SU-DHL-6 (cell line): Measurements from ENCODE around the gene FCF1.

ENCODE experiments used
- H2AFZ ChIP-seq: fragments of 200-600 bp; sonication (generic); 2 replicates; pipeline ENCODE4 v1.6.1; 2014; ENCODE audit warnings: low read depth, mild to moderate bottlenecking, moderate library complexity, mixed read lengths, antibody characterized with exemption, low read length; ENCODE audit not compliant: severe bottlenecking
- H3F3A ChIP-seq: fragments of 200-600 bp; shearing (Covaris generic); 2 replicates; pipeline ENCODE4 v1.6.0; 2016; ENCODE audit warnings: antibody characterized with exemption, mild to moderate bottlenecking; ENCODE audit not compliant: insufficient read depth
- H3K27ac ChIP-seq: fragments of 200-600 bp; sonication (generic); 2 replicates; pipeline ENCODE4 v1.5.1; 2016; ENCODE audit warnings: low read depth, mild to moderate bottlenecking, low read length, moderate library complexity, mixed read lengths
- H3K27me3 ChIP-seq: fragments of 200-600 bp; sonication (generic), shearing (Covaris generic); 2 replicates; pipeline ENCODE4 v1.6.0; 2014; ENCODE audit warnings: mild to moderate bottlenecking, low read length
- H3K36me3 ChIP-seq: fragments of 200-600 bp; sonication (generic); 2 replicates; pipeline ENCODE4 v1.6.1; 2014; ENCODE audit warnings: mild to moderate bottlenecking, low read length, mixed read lengths
- H3K4me2 ChIP-seq: fragments of 300-600, 200-600 bp; shearing (Covaris generic), sonication (generic); 2 replicates; pipeline ENCODE4 v1.6.0; 2014; ENCODE audit warnings: low read length, low read depth, mild to moderate bottlenecking; ENCODE audit not compliant: poor library complexity, severe bottlenecking
- H3K4me3 ChIP-seq: fragments of 200-600 bp; sonication (generic); 2 replicates; pipeline ENCODE4 v1.5.1; 2014; ENCODE audit warnings: antibody characterized with exemption, low read length, mild to moderate bottlenecking, mixed read lengths; ENCODE audit not compliant: insufficient read depth, poor library complexity, severe bottlenecking
- H3K79me2 ChIP-seq: fragments of 200-600 bp; sonication (generic); 2 replicates; pipeline ENCODE4 v1.6.1; 2014; ENCODE audit warnings: mild to moderate bottlenecking, low read length, moderate library complexity; ENCODE audit not compliant: insufficient read depth
- H3K9ac ChIP-seq: fragments of 200-600 bp; sonication (generic); 2 replicates; pipeline ENCODE4 v1.7.0; 2014; ENCODE audit warnings: mild to moderate bottlenecking, low read length
- H3K9me2 ChIP-seq: fragments of 200-600 bp; sonication (generic); replicated peaks from 2 replicates; pipeline ENCODE4 v1.6.1; 2014; ENCODE audit warnings: low read length; ENCODE audit not compliant: insufficient read depth
- H3K9me3 ChIP-seq: fragments of 200-600 bp; sonication (generic); 2 replicates; pipeline ENCODE4 v1.6.1; 2014; ENCODE audit warnings: low read length, mixed read lengths; ENCODE audit not compliant: insufficient read depth
- H4K20me1 ChIP-seq: fragments of 200-600 bp; sonication (generic); 2 replicates; pipeline ENCODE4 v1.6.1; 2014; ENCODE audit warnings: low read depth, mild to moderate bottlenecking, antibody characterized with exemption, low read length, moderate library complexity, mixed read lengths
- EZH2phosphoT487 ChIP-seq: fragments of 200-600 bp; sonication (generic), shearing (Covaris generic); conservative IDR thresholded peaks from 2 replicates; pipeline ENCODE4 v1.6.1; 2018; ENCODE audit warnings: mild to moderate bottlenecking, antibody characterized with exemption, low read length, moderate library complexity, mixed read lengths
- TF ChIP-seq, protein P1 (sequence below): fragments of 200-600 bp; sonication (generic); IDR thresholded peaks from one replicate; pipeline ENCODE4 v1.5.1; 2017; ENCODE audit warnings: antibody characterized with exemption, mild to moderate bottlenecking, low read length, moderate library complexity; ENCODE audit not compliant: insufficient read depth, poor library complexity, severe bottlenecking

FCF1 gene

DNA sequence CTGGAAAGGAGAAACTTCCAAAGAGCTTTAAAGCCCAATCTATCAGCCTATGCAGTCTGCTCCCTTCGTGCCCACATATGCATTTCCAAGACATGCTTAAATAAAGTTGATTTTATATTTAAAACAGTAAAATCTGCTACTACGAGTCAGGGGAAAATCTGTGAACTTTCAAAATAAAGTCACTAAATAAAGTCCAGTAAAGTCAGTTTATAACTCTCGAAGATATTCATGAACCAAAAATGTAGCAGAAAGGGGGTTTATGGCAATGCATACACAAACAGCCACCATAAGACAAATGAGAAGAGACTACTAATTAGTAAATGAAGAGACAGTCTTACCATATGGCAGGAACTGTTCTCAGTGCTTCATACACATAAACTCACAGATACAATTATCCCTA lies 19.8 kb upstream of the FCF1 start:
- Histone ChIP-seq H3K9ac (no peak overlapping the region), H3K4me2 (no peak overlapping the region), H3K36me3 (no peaks in the 10 kb centered on the region), H4K20me1 (no peaks in the 10 kb centered on the region), H2AFZ (no peak overlapping the region), H3K9me2 (no peaks in the 10 kb centered on the region), H3K4me3 (no peak overlapping the region), H3K79me2 (peaks cover 18% of the 10 kb centered on the region), H3F3A (no peaks in the 10 kb centered on the region), H3K27ac (no peak overlapping the region), H3K9me3 (no peaks in the 10 kb centered on the region), H3K27me3 (no peaks in the 10 kb centered on the region)
- no peak for TF ChIP-seq EZH2phosphoT487
- TF ChIP-seq, protein P1, sequence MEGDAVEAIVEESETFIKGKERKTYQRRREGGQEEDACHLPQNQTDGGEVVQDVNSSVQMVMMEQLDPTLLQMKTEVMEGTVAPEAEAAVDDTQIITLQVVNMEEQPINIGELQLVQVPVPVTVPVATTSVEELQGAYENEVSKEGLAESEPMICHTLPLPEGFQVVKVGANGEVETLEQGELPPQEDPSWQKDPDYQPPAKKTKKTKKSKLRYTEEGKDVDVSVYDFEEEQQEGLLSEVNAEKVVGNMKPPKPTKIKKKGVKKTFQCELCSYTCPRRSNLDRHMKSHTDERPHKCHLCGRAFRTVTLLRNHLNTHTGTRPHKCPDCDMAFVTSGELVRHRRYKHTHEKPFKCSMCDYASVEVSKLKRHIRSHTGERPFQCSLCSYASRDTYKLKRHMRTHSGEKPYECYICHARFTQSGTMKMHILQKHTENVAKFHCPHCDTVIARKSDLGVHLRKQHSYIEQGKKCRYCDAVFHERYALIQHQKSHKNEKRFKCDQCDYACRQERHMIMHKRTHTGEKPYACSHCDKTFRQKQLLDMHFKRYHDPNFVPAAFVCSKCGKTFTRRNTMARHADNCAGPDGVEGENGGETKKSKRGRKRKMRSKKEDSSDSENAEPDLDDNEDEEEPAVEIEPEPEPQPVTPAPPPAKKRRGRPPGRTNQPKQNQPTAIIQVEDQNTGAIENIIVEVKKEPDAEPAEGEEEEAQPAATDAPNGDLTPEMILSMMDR, result no peak

DNA sequence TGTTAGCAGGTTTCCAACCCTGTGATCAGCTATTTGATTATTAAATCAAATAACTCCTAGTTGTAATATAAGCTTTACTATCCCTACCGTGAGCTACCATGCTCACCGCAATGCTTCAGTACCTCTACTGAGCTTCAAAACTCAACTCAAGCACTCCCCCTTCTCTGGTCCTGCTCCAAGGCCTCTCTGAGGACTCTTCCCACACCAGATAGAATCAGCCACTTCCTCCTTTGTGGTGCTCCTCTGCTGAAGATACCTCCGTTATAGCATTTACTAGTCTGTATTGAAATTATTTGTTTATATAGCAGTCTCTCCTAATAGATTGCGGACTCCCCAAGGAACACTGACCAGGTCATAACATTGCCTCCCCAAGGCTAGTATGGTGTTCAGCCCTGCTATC lies 17.5 kb upstream of the FCF1 start:
- H3K9ac ChIP-seq, result no peak overlapping the region
- no peak overlapping the region for H3K27ac ChIP-seq
- no peaks in the 10 kb centered on the region for H3K27me3 ChIP-seq
- H2AFZ ChIP-seq, result no peak overlapping the region
- no peaks in the 10 kb centered on the region for H3K36me3 ChIP-seq
- H3K79me2 ChIP-seq, result peaks cover 36% of the 10 kb centered on the region
- no peak overlapping the region for H3K4me3 ChIP-seq
- no peaks in the 10 kb centered on the region for H3K9me2 ChIP-seq
- TF ChIP-seq EZH2phosphoT487, result no peak
- TF ChIP-seq, protein P1, result no peak
- no peaks in the 10 kb centered on the region for H3K9me3 ChIP-seq
- no peaks in the 10 kb centered on the region for H4K20me1 ChIP-seq
- H3F3A ChIP-seq, result no peaks in the 10 kb centered on the region
- no peak overlapping the region for H3K4me2 ChIP-seq

DNA sequence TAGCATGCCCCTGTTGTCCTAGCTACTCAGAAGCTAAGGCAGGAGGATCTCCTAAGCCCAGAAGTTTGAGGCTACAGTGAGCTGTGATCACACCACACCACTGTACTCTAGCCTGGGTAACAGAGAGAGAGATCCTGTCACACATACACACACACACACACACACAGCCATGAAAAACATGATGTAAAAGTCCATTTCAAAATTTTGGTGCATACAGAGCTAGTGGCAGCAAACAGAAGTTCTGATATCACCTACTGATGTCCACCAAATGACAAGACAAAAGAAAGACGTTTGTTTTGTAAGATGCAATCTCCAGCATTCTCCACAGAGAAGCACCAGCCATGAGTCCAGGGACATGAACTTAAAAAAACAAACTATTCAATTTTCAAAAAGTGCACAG lies 15.9 kb upstream of the FCF1 start:
- Histone ChIP-seq H3K9ac (no peak overlapping the region), H3K36me3 (no peaks in the 10 kb centered on the region), H3F3A (no peaks in the 10 kb centered on the region), H3K27me3 (no peaks in the 10 kb centered on the region), H3K9me3 (no peaks in the 10 kb centered on the region), H3K79me2 (peaks cover 50% of the 10 kb centered on the region), H3K4me3 (no peak overlapping the region), H3K9me2 (no peaks in the 10 kb centered on the region), H4K20me1 (no peaks in the 10 kb centered on the region), H2AFZ (no peak overlapping the region), H3K4me2 (no peak overlapping the region), H3K27ac (no peak overlapping the region)
- TF ChIP-seq, protein P1, result no peak
- TF ChIP-seq EZH2phosphoT487, result no peak
